Epidermal melanocyte (primary cell): Measurements from ENCODE around the gene IGSF6.
"Not testable (repeated sequence)": the region's sequence is repeated elsewhere in the genome, so short reads cannot be mapped to it uniquely, and the experiment has no call there.

Experiments used
- DNase-seq: peaks from one replicate; pipeline ENCODE4 v3.0.0; 2011; ENCODE audit warnings: low spot score; ENCODE audit not compliant: insufficient read length

IGSF6 gene

DNA sequence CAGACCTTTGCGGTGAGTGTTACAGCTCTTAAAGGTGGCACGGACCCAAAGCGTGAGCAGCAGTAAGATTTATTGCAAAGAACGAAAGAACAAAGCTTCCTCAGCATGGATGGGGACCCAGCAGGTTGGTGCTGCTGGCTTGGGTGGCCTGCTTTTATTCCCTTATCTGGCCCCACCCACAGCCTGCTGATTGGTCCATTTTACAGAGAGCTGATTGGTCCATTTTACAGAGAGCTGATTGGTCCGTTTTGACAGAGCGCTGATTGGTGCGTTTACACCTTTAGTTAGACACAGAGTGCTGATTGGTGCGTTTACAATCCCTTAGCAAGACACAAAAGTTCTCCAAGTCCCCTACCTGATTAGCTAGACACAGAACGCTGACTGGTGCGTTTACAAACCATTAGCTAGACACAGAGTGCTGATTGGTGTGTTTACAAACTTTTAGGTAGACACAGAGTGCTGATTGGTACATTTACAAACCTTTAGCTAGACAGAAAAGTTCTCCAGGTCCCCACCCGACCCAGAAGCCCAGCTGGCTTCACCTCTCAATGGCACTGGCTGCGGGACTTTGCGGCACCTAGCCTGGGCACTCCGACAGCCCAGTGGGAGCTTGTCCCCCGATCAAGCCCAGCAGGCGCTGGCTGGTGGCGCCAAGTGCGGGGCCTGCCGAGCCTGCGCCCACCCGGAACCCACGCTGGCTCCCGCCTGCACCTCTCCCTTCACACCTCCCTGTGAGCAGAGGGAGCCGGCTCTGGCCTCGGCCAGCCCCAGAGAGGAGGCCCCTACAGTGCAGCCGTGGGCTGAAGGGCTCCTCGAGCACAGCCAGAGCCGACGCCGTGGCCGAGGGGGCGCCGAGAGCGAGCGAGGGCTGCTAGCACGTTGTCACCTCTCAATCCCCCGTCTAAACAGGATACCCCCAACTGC is 22.5 kb downstream of the IGSF6 start:
- not testable (repeated sequence) for DNase-seq

- no peak for DNase-seq
Observed at GRCh38 chr16:21628772-21629171, 23.6 kb downstream of the IGSF6 start.

- DNase-seq = no peak
Observed at GRCh38 chr16:21628121-21628726, 24.2 kb downstream of the IGSF6 start.

DNA sequence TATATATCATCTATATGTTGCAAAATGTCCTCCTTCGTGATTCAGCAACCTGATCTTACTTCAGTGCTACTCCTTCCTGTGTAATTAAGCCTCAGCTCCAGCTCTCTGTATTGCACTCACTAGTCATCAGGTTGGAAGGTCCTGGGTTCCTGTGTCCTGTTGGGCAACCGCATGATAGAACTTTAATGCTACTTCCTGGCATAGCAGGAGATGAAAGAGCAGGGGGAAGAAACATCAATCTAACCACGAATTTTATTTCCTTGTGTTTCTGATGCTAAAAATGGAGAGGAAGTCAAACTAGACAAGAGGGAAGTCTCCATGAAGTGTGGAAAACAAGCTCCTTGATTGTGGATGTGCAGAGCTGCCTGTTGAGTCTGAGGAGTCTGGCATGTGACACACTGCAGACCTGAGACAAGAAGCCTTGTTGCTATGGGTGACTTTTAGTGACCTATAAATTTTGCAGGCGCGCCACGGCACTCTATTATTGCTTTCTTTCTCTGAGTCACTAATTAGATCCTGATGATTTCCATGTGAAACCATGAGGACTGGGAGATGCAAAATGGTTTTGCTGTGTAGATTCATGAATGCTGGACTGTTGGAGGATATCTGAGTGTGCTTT is 25.6 kb downstream of the IGSF6 start:
- DNase-seq = peak; percentile 97

GRCh38 chr16:21625026-21625425 is 27.4 kb downstream of the IGSF6 start:
- no peak for DNase-seq

DNA sequence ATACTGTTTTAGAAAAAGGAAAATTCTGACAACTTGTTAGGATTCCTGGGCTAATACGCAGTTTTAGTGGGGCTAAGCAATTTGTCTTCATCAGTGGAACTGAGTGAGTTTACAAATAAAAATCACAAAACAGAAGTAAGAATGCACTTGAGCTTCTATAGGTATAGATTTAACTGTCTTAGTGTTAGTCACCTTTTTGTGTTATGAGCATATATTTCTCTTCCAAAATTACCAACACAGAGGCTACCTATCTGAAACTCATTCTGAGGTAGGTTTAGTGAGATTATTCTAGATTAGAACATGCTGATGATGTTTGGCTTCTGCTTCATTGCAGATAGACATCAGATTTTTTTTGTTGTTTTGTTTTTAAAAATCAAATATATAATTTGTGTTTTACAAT is 29.9 kb downstream of the IGSF6 start:
- no peak for DNase-seq

- DNase-seq = no peak
Observed at GRCh38 chr16:21620592-21620991, 31.8 kb downstream of the IGSF6 start.

- DNase-seq = no peak
Observed at GRCh38 chr16:21619765-21620425, 32.5 kb downstream of the IGSF6 start.

DNA sequence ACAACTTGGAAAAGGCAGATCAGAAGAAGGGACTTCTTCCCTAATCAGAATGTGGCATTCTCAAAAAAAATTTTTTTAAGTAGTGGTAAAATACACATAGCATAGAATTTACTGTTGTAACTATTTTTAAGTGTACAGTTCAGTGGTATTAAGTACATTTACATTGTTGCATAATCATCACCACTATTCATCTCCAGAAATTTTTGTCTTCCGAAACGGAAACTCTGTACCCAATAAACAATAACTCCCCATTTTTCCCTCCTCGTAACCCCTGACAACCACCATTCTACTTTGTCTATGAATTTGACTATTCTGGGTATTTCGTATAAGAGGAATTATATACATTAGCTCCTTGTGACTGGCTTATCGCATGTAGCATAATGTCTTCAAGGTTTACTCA is 34.1 kb downstream of the IGSF6 start:
- no peak for DNase-seq

- no peak for DNase-seq
Observed at GRCh38 chr16:21617607-21618006, 34.8 kb downstream of the IGSF6 start.

- no peak for DNase-seq
Observed at GRCh38 chr16:21614896-21615295, 37.5 kb downstream of the IGSF6 start.

DNA sequence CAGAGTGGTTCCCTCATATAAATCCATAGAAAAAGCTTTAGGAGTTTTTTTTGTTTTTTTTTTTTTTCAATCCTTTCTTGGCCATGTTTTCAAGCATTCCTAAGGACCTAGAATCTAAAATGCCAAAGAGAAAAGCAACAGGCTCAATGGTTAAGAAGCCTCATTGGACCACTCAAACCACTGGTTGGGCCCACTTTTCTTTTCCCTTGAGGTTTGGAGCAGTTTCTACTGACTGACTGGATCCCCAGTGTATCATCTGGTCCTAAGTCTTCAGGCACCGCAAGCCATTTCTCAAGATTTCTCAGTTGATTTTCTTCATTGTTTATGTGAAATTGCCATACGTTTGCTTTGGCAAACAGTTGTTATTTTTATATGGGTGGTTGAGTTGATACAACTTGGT is 38.6 kb downstream of the IGSF6 start:
- no peak for DNase-seq

GRCh38 chr16:21613361-21613760 is 39.0 kb downstream of the IGSF6 start:
- no peak for DNase-seq

DNA sequence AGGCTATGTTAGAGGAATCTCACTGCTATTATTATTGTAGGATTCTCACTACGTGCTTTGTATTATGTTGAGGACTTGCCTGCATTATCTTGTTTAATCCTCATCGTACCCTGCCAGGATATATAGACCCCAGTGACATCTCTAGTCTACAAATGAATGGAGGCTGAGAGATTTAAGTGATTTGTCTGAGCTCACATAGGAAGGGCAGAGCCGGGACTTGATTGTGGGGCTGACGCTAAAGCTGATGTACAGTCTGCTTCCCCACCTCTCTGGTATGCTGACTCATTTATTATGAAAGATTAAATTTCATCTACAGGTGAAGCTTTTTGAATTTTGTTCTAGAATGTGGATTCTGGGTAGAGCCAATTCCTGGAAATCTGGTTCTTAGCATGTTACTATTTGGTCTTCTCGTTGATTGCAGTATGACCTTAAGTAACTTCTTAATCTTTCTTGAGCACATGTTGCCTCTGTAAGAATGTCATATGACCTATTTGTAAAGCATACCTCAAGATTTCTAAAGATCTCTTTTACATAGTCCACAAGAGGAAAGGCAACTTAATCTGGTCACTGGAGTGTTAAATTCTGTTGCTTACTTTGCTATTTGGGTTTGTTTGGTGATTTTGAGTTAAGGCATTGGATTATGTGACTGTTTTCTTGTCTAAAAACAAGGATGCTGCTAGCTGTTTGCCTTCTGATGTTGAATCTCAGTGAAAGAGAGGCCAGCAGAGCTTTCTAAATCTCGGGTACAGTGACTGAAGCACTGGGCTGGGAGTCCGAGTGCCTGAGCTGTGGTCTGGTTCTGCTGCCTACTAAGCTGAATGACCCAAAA is 40.6 kb downstream of the IGSF6 start:
- no peak for DNase-seq

DNA sequence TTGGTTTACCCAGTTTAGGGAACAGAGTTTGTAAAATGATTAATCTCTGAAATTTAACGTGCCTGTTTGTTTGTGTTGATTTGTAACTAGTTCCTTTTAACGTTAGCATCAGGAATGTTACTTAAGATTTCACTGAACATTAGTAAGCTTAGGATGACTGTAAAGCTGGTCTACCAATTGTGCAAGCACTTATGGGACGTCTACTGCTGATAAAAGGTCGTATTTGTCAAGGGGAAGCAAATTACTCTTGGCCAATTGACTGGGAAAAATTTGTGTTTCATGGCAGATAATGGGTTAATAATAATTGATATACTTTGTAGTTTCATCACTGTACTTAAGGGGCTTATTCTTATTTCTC is 41.2 kb downstream of the IGSF6 start:
- DNase-seq = no peak

DNA sequence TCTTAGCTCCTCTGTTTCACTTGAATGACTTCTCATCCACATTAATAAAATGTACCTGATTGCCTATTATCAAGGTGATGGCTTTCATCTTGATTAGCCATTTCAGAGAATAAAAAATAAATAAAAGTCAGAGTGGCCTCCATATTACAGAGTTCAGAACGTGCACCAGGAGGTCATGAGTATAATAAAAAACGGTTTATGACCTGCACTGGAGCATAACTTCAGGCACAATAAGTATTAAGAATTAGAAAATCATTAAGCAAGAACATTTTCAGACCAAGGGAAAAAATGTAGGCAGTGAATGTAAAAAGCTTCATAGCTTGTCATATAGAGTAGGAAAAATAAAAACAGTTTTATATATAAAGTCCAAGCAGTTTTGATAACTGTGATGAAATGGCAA is 41.6 kb downstream of the IGSF6 start:
- DNase-seq = no peak

DNA sequence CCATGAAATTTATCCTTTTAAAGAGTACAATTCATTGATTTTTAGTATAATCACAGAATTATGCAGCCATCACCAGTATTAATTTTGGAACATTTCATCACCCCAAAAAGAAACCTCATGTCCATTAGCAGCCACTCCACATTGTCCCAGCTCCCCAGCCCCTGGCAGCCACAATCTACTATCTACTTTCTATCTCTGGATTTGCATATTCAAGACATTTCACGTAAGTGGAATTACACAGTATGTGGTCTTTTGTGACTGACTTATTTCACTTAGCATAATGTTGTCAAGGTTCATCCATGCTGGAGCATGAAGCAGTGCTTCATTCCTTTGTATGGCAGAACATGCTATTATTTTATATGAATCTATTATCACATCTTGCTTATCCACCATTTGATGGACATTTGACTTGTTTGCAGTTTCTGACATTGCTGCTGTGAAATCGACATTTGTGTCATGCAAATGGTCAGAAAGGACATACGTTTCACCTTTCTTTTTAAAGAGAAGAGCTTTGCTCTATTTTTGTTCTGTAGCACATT is 42.3 kb downstream of the IGSF6 start:
- DNase-seq = no peak

DNA sequence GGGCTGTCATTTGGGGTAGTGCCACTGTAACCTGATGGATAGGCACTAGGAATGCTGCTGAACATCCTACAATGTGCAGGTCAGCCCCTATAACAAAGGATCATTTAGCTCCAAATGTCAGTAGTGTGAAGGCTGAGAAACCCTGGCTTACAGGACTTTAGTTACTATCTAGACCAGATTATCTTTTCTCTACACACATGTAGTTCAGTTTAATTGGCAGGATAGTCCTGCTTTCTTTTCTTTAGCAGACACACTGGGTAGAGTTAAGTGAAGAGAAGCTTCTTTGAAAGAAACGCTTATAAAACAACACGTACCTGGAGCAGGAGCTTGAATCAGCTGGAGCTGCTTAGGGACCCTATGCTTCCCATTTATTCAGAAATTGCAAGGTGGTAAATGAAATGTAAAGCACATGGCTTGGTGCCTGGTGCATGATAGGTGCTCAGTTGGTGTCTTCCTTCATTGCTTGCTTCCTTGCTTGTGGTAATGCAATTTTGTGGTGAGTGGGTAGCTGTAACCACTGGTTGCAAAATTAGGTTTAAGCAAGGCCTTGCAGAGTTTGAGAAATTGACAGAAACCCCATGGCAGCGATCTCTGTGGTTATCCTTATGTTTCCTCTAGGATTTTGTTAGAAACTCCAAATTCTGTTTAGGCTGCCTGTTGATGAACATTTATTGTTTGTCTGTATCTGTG is 43.6 kb downstream of the IGSF6 start:
- no peak for DNase-seq

DNA sequence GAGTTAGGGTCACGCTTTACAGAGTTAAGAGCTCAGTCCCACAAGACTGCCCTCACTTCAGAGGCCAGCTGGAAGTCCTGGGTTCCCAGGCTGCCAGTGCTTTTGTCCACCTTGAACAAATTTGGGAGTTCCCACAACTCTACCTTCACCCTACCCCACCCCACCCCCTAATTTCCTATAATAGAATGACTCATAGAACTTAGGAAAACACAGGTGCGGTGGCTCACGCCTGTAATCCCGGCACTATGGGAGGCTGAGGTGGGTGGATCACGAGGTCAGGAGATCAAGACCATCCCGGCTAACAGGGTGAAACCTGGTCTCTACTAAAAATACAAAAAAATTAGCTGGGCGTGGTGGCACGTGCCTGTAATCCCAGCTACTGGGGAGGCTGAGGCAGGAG is 46.6 kb downstream of the IGSF6 start:
- DNase-seq = not testable (repeated sequence)

DNA sequence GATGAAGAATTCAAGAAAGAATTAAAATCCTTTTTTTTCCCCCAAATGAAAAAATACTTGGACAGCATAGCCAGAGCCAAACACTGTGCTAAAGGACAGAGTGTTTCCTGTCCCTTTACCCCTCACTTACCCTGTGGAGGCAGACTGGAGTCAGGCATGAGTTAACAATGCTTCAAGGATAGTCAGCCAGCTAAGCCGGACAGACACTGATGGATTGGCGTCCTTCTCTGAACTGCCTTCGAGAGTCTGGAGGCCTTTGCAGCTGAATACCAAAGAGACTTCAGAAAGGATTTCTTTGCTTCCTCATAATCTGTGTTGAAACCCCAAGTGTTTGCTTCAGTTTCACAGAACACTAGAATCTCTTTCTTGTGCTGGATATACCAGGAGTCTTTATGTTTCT is 48.5 kb downstream of the IGSF6 start:
- DNase-seq = no peak
